Vagina (tissue), 2 donors: ENCODE results near the gene DENND4B. TPM values are rescaled to one million over a fixed set of nuclear protein-coding genes. Genes with fewer than 3 reads are reported as not detected.

Experiments
- DNase-seq, 2 donors: peaks; one replicate each; pipeline ENCODE4 v3.0.0-alpha.2; 2017; ENCODE audit errors: extremely low spot score in 2 of 2
- H3K27ac ChIP-seq: fragments of 200-600 bp; sonication (generic); one replicate; pipeline ENCODE4 v1.5.1; 2019
- H3K27me3 ChIP-seq: fragments of 200-600 bp; sonication (generic); one replicate; pipeline ENCODE4 v1.5.1; 2019
- H3K36me3 ChIP-seq, 2 donors: fragments of 200-600 bp; sonication (generic); one replicate each; pipeline ENCODE4 v1.5.1; 2017 to 2019
- H3K4me1 ChIP-seq: fragments of 200-600 bp; sonication (generic); one replicate; pipeline ENCODE4 v1.5.1; 2019
- H3K4me3 ChIP-seq, 2 donors: fragments of 200-600 bp; sonication (generic); 1 replicate in 1 of 2; 2 replicates in 1 of 2; pipeline ENCODE4 v1.5.1; 2016 to 2019
- H3K9me3 ChIP-seq: fragments of 200-600 bp; sonication (generic); one replicate; pipeline ENCODE4 v1.5.1; 2019
- CTCF ChIP-seq, 3 experiments: fragments of 450-650 bp in 2 of 3; fragments of 200-600 bp in 1 of 3; sonication (generic) in 1 of 3; IDR thresholded peaks; one replicate each; pipeline ENCODE4 v1.5.1; 2017 to 2019; ENCODE audit warnings: antibody characterized with exemption in 3 of 3, mild to moderate bottlenecking in 2 of 3, moderate library complexity in 2 of 3
- POLR2A ChIP-seq, 2 donors: fragments of 450-650 bp; IDR thresholded peaks; one replicate each; pipeline ENCODE4 v1.6.1; 2017; ENCODE audit warnings: antibody characterized with exemption in 2 of 2, mild to moderate bottlenecking in 2 of 2, moderate library complexity in 2 of 2
- POLR2AphosphoS5 ChIP-seq, 2 donors: sonication (generic); formaldehyde crosslinking; IDR thresholded peaks; one replicate each; pipeline ENCODE4 v1.9.0; 2017; ENCODE audit warnings: antibody characterized with exemption in 2 of 2, mild to moderate bottlenecking in 2 of 2, low read depth in 1 of 2; ENCODE audit not compliant: insufficient read depth in 1 of 2
- intact Hi-C: fragments of 100-400 bp; cut with DNase I; formaldehyde crosslinking; loops from one replicate; pipeline ENCODE4 v1.15.1; 2023
- total RNA-seq: library from RNA; depleted of rRNA; stranded (reverse); fragments of >200 nt; gene quantifications from one replicate; pipeline ENCODE4 v1.2.3, GENCODE V29; 2016

The DENND4B gene
- total RNA-seq, 1 donor from 2014 or later: 42.7 TPM

- Histone ChIP-seq H3K9me3 (no peaks in the 10 kb centered on the region), H3K4me3 (peak overlapping the region; percentile 92), H3K27ac (peak overlapping the region; percentile 93), H3K27me3 (no peaks in the 10 kb centered on the region), H3K4me1 (peaks cover 27% of the 10 kb centered on the region), H3K36me3 (peaks cover 0 to 34% of the 10 kb centered on the region in 2 donors)
- no peak for DNase-seq
- TF ChIP-seq POLR2A (IDR thresholded peaks at IDR 0.05) (no peak), POLR2AphosphoS5 (IDR thresholded peaks at IDR 0.05; ENCODE audit: insufficient read depth in 1 of 2, low read depth in 1 of 2) (no peak), CTCF (IDR thresholded peaks at IDR 0.05) (no peak)
- intact Hi-C loops: no loop called here
Observed at GRCh38 chr1:153991151-153991630, 44.7 kb upstream of the DENND4B start.

GRCh38 chr1:153990468-153991150, 44.1 kb upstream of the DENND4B start, which contains the start of gene RPS27:
Gene RPS27 (plus strand): TSS chr1:153990762. CDS start chr1:153990797, 35 bp downstream.
- TF ChIP-seq POLR2AphosphoS5 (IDR thresholded peaks at IDR 0.05; ENCODE audit: insufficient read depth in 1 of 2, low read depth in 1 of 2) (peak; percentile 100), CTCF (IDR thresholded peaks at IDR 0.05) (no peak), POLR2A (IDR thresholded peaks at IDR 0.05) (peak in 1 of 2 donors; percentile 93)
- Histone ChIP-seq H3K27ac (peak within 1 kb of the TSS; percentile 93), H3K4me1 (peaks cover 28% of the 10 kb centered on the region), H3K27me3 (no peaks in the 10 kb centered on the region), H3K9me3 (no peaks in the 10 kb centered on the region), H3K36me3 (peaks cover 0 to 34% of the 10 kb centered on the region in 2 donors), H3K4me3 (peak within 1 kb of the TSS; percentile 92)
- intact Hi-C loops: no loop called here
- peak in 1 of 2 donors; percentile 96 for DNase-seq

- H3K9me3 ChIP-seq: no peaks in the 10 kb centered on the region
- H3K4me3 ChIP-seq: no peak overlapping the region
- H3K27me3 ChIP-seq: no peaks in the 10 kb centered on the region
- peaks cover 0 to 16% of the 10 kb centered on the region in 2 donors for H3K36me3 ChIP-seq
- intact Hi-C loops: loop anchor here (5.0 kb wide), 2 partner anchors 40 to 190 kb away; partner anchors contain the start of gene DENND4B
- no peak for TF ChIP-seq CTCF (IDR thresholded peaks at IDR 0.05)
- TF ChIP-seq POLR2AphosphoS5 (IDR thresholded peaks at IDR 0.05; ENCODE audit: insufficient read depth in 1 of 2, low read depth in 1 of 2): no peak
- TF ChIP-seq POLR2A (IDR thresholded peaks at IDR 0.05): no peak
- DNase-seq: no peak
- peaks cover 40% of the 10 kb centered on the region for H3K4me1 ChIP-seq
- H3K27ac ChIP-seq: no peak overlapping the region
Observed at GRCh38 chr1:153987621-153988020, 41.1 kb upstream of the DENND4B start.

- peaks cover 0 to 20% of the 10 kb centered on the region in 2 donors for H3K36me3 ChIP-seq
- TF ChIP-seq POLR2A (IDR thresholded peaks at IDR 0.05) (peak in 1 of 2 donors; percentile 30), POLR2AphosphoS5 (IDR thresholded peaks at IDR 0.05; ENCODE audit: insufficient read depth in 1 of 2, low read depth in 1 of 2) (peak in 1 of 2 donors; percentile 84), CTCF (IDR thresholded peaks at IDR 0.05) (no peak)
- peak within 1 kb of the TSS; percentile 95 for H3K27ac ChIP-seq
- intact Hi-C loops: loop anchor here (5.0 kb wide), 2 partner anchors 39 to 189 kb away; partner anchors contain the start of gene DENND4B
- no peaks in the 10 kb centered on the region for H3K27me3 ChIP-seq
- peak within 1 kb of the TSS; percentile 60 to 64 for H3K4me3 ChIP-seq
- DNase-seq: peak in 1 of 2 donors; percentile 97
- peaks cover 25% of the 10 kb centered on the region for H3K4me1 ChIP-seq
- H3K9me3 ChIP-seq: no peaks in the 10 kb centered on the region
Observed at GRCh38 chr1:153985941-153986761, 39.6 kb upstream of the DENND4B start, which contains the start of gene RAB13. Gene RAB13 (minus strand): TSS chr1:153986339. CDS start chr1:153986236, 103 bp downstream.
